WERI-Rb-1 (cell line): ENCODE measurements around the gene TLCD3B.

Source experiments
- DNase-seq: peaks from one replicate; pipeline ENCODE4 v3.0.0-alpha.2; 2020
- H3K27ac ChIP-seq: fragments of 250-450 bp; sonication (Bioruptor Pico); 2 replicates; pipeline ENCODE4 v1.5.1; 2020; ENCODE audit warnings: mild to moderate bottlenecking, moderate library complexity
- H3K27me3 ChIP-seq: fragments of 250-450 bp; sonication (Bioruptor Pico); 2 replicates; pipeline ENCODE4 v1.5.1; 2021; ENCODE audit warnings: mild to moderate bottlenecking, low read depth, moderate library complexity; ENCODE audit not compliant: insufficient read depth, severe bottlenecking
- H3K36me3 ChIP-seq: fragments of 250-450 bp; sonication (Bioruptor Pico); 2 replicates; pipeline ENCODE4 v1.5.1; 2020; ENCODE audit warnings: mild to moderate bottlenecking, moderate library complexity
- H3K4me3 ChIP-seq: 2 replicates; pipeline ENCODE4 v1.5.1; 2011; ENCODE audit warnings: low read depth, mild to moderate bottlenecking, control low read depth, low read length
- H3K9me3 ChIP-seq: fragments of 250-450 bp; sonication (Bioruptor Pico); 2 replicates; pipeline ENCODE4 v1.5.1; 2021; ENCODE audit warnings: mild to moderate bottlenecking, moderate library complexity; ENCODE audit not compliant: severe bottlenecking
- TF ChIP-seq, protein P1 (sequence below): IDR thresholded peaks from 2 replicates; pipeline ENCODE4 v1.5.1; 2011; ENCODE audit warnings: low read depth, mild to moderate bottlenecking, control low read depth, inconsistent platforms, low read length

Gene TLCD3B

DNA sequence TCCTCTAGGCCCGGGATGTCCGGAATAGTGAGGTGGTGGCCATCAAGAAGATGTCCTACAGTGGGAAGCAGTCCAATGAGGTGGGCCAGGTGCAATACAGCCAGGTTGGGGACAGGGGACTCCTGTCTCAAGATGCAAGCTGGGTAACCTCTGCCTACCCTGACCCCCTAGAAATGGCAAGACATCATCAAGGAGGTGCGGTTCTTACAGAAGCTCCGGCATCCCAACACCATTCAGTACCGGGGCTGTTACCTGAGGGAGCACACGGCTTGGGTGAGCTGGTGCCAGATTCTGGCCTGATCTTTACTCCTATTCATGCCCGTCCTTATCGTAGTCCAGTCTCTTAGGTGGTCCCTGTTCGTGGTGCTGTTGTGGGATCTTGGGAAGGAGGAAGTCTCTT, 53.0 kb downstream of the TLCD3B start:
- no peak overlapping the region for H3K27ac ChIP-seq
- no peaks in the 10 kb centered on the region for H3K27me3 ChIP-seq
- H3K36me3 ChIP-seq: peaks cover 66% of the 10 kb centered on the region
- TF ChIP-seq, protein P1, sequence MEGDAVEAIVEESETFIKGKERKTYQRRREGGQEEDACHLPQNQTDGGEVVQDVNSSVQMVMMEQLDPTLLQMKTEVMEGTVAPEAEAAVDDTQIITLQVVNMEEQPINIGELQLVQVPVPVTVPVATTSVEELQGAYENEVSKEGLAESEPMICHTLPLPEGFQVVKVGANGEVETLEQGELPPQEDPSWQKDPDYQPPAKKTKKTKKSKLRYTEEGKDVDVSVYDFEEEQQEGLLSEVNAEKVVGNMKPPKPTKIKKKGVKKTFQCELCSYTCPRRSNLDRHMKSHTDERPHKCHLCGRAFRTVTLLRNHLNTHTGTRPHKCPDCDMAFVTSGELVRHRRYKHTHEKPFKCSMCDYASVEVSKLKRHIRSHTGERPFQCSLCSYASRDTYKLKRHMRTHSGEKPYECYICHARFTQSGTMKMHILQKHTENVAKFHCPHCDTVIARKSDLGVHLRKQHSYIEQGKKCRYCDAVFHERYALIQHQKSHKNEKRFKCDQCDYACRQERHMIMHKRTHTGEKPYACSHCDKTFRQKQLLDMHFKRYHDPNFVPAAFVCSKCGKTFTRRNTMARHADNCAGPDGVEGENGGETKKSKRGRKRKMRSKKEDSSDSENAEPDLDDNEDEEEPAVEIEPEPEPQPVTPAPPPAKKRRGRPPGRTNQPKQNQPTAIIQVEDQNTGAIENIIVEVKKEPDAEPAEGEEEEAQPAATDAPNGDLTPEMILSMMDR: no peak
- H3K4me3 ChIP-seq: no peak overlapping the region
- no peak for DNase-seq
- peaks cover 1% of the 10 kb centered on the region for H3K9me3 ChIP-seq

DNA sequence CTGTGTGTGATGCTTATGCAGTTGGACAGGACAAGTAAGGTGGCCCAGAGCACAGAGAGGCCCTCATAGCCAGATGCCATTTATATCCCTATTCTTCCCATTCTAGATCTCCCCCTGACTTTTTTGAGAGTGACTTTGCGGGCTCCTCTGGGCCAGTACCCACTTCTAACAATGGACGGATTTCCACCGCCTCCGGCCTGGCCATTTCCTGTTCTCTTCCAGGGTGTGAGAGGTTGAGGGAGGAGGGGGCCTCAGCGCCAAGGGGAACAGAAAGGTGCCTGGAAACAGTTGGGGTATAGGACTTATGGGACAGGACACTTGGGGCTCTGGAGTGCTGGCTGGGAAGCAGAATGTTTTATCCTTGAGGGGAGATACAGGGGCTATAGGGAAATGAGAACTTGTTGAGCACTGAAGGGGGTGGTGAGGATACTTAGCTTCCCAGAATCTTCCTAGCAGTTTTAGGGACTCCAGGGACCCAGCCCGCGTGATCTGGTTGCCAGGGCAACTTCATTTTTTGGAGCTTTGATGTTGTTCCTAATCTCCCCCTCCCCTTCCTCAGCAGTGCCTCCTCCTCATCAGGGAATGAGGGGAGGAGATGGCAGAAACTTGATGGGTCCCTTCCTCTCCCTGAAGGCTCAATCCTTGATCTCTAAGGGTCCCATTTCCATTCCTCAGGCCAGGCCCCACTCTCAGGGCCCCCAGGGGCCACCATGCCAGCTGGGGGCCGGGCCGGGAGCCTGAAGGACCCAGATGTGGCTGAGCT, 53.8 kb downstream of the TLCD3B start:
- no peak for DNase-seq
- no peaks in the 10 kb centered on the region for H3K27me3 ChIP-seq
- no peak overlapping the region for H3K4me3 ChIP-seq
- TF ChIP-seq, protein P1: no peak
- peaks cover 7% of the 10 kb centered on the region for H3K9me3 ChIP-seq
- H3K36me3 ChIP-seq: peaks cover 66% of the 10 kb centered on the region
- no peak overlapping the region for H3K27ac ChIP-seq

DNA sequence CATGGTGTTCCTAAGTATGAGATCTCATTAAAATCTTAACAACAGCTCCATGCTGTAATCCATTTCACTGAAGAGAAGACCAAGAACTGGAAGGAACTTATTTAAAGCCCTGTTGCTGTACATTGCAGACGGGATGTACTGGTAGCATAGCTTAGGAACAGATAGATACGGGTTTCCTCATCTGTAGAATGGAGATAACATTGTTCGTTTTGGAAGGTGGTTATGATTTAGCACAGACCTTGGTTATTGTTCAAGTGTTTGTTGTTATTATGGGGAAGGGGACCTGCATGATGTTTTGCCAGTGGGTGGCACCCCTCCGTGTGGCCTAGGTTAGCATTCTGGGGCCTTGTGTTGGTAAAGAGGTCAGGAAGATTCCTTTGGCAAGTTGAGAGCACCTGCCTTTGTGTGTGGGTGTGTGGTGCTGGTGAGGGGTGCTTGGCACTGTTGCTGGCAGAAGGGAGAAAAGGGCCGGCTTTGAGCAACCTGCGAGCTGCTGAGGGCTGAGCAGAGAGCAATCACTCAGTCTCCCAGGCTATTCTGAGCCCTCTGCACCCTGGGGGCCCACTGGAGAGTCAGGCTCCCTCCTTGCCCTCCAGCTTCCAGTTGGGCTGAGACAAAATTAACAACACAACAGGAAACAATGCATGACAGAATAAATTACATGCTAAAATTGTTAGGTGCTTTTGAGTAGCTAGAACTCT, 55.1 kb downstream of the TLCD3B start:
- H3K27me3 ChIP-seq: no peaks in the 10 kb centered on the region
- no peak overlapping the region for H3K27ac ChIP-seq
- no peak overlapping the region for H3K4me3 ChIP-seq
- peaks cover 7% of the 10 kb centered on the region for H3K9me3 ChIP-seq
- peaks cover 58% of the 10 kb centered on the region for H3K36me3 ChIP-seq
- TF ChIP-seq, protein P1: no peak
- DNase-seq: no peak

DNA sequence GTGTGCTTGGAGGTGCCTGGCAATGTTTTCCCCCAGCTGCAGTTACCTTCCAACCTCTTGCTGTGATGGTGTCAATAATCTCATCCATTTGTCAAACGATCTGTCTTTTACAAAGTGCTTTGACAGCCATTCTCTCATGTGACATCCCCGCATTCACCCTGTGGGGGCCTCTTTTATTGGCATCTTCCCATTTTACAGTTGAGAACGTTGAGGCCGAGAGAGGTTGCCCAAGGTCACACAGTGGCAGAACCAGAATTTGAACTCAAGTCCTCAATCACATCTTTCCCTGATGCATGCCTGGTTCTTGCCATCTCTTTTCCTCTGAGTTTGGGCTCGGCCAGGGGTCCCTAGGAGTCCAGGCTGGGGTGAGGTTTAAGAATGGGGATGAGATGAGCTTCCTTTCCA, 55.9 kb downstream of the TLCD3B start:
- TF ChIP-seq, protein P1: no peak
- peak overlapping the region; percentile 74; the same call in 1 of the 2 replicates for H3K27ac ChIP-seq
- peak overlapping the region; percentile 91 for H3K4me3 ChIP-seq
- H3K36me3 ChIP-seq: peaks cover 50% of the 10 kb centered on the region
- H3K27me3 ChIP-seq: no peaks in the 10 kb centered on the region
- peaks cover 7% of the 10 kb centered on the region for H3K9me3 ChIP-seq
- DNase-seq: no peak
